ENCODE measurements around the gene PSMB4. TPM values are rescaled to one million over a fixed set of nuclear protein-coding genes. Genes with fewer than 3 reads are reported as not detected.

PSMB4 gene
- 351 and 394 TPM in 2 replicates for polyA plus RNA-seq

DNA sequence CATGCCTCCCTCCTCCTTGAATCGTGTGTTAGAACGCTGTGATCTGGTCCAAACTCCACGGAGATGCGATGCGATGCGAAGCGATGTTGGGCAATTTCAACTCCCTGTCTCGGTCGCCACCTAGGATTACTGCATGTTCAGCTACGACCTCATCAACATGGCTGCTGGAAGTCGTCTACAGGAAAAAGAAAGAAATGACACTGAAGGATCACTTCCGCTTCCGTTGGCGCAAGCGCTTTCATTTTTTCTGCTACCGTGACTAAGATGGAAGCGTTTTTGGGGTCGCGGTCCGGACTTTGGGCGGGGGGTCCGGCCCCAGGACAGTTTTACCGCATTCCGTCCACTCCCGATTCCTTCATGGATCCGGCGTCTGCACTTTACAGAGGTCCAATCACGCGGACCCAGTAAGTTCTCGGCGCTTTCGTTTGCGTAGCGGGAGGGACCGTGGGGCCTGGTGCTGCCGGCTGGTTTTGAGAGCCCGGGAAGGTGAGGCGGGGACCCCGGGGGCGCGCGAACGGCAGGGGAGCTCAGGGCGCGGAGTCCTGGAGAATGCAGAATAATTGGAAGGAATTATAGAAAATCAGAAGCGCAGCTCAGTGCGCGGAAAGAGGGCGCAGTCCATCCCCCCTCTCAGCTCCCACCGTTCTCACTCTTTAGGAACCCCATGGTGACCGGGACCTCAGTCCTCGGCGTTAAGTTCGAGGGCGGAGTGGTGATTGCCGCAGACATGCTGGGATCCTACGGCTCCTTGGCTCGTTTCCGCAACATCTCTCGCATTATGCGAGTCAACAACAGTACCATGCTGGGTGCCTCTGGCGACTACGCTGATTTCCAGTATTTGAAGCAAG lies at the start of gene PSMB4:
Gene PSMB4 (plus strand): TSS at position 250 of the 848 bp plus-strand sequence. CDS start 15 bp downstream, at position 265.

DNA sequence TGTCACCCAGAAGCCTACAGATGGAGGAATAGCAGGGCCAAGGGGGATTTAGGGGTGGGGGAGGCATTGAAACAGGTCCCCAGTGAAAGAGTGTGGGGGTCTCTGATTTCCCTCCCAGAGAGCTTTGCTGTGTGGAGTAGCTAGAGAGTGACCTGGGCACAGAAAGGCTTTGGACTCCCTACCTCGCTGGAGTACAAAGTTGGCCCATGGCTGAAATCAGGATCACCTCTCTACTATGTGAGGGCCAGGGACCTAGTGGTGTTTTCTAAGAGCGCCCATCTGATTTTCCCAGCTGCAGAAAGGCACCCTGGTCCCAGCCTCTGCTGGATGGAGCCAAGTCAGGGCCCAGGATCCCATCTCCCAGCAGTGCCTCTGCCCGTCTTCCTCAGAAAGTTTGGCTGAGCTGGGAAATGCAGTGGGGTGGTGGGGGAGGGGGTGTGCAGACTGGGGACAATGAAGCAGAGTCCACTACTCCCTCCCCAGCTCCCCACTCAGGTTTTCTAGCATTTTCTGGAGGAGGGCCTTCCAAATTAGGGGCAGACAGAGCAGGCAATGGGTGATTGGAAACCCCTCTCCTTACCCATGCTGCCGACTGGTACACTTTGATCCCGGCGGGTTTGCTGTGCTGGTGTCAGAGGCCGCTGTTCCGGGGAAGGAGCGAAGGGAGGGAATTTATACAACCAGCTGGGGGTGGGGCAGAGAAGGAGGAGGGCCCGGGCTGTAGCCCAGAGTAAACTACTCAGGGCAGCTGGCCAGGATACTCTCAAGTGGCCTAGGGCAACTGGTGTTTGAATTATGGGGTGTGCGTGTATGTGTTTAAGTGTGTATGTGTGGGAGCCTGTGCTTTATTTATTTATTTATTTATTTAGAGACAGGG lies 27.1 kb upstream of the PSMB4 start, which contains the start of gene SELENBP1:
Gene SELENBP1 (minus strand): TSS at position 648 of the 877 bp plus-strand sequence. CDS start 64 bp downstream, at position 584.

Other genes with a start within 250 kb of the PSMB4 start
- not detected in 2 replicates for gene TNFAIP8L2, start 242.9 kb upstream of the PSMB4 start, polyA plus RNA-seq
- gene LYSMD1, start 233.7 kb upstream of the PSMB4 start, polyA plus RNA-seq = 19.2 and 19.6 TPM in 2 replicates
- 138 and 168 TPM in 2 replicates for gene SCNM1, start 233.4 kb upstream of the PSMB4 start, polyA plus RNA-seq
- not detected in 2 replicates for gene TMOD4, start 223.6 kb upstream of the PSMB4 start, polyA plus RNA-seq
- 9.7 and 12.8 TPM in 2 replicates for gene VPS72, start 209.4 kb upstream of the PSMB4 start, polyA plus RNA-seq
- gene PIP5K1A, start 201.0 kb upstream of the PSMB4 start, polyA plus RNA-seq = 2.9 and 3.3 TPM in 2 replicates
- gene PSMD4, start 144.8 kb upstream of the PSMB4 start, polyA plus RNA-seq = 80.4 and 119 TPM in 2 replicates
- 0.07 and 0.34 TPM in 2 replicates for gene ZNF687, start 117.3 kb upstream of the PSMB4 start, polyA plus RNA-seq
- gene PI4KB, start 72.2 kb upstream of the PSMB4 start, polyA plus RNA-seq = 4.3 and 6.1 TPM in 2 replicates
- 1.5 and 1.9 TPM in 2 replicates for gene RFX5, start 52.3 kb upstream of the PSMB4 start, polyA plus RNA-seq
- gene SELENBP1, start 26.9 kb upstream of the PSMB4 start, polyA plus RNA-seq = 0.83 and 1.7 TPM in 2 replicates
- 11.5 and 22.1 TPM in 2 replicates for gene POGZ, start 59.9 kb downstream of the PSMB4 start, polyA plus RNA-seq
- gene CGN, start 111.8 kb downstream of the PSMB4 start, polyA plus RNA-seq = 0.18 and 1.5 TPM in 2 replicates
- 11.1 and 11.7 TPM in 2 replicates for gene TUFT1, start 140.7 kb downstream of the PSMB4 start, polyA plus RNA-seq
- 28.4 and 48.5 TPM in 2 replicates for gene SNX27, start 212.5 kb downstream of the PSMB4 start, polyA plus RNA-seq

Data from Purkinje cell (primary cell).